Trophoblast cell (in vitro differentiated cells and primary cell): Measurements from ENCODE around the gene NFAT5. TPM values are rescaled to one million over a fixed set of nuclear protein-coding genes. Genes with fewer than 3 reads are reported as not detected.
"Not testable (repeated sequence)": the region's sequence is repeated elsewhere in the genome, so short reads cannot be mapped to it uniquely, and the experiment has no call there.

Experiments used
- DNase-seq, 2 donors: peaks; one replicate each; pipeline ENCODE4 v3.0.0-alpha.2; 2016
- H2AFZ ChIP-seq: 2 replicates; pipeline ENCODE4 v1.6.1; 2013; ENCODE audit warnings: low read length, moderate library complexity, mild to moderate bottlenecking; ENCODE audit not compliant: insufficient read depth, poor library complexity
- H2AK5ac ChIP-seq: 2 replicates; pipeline ENCODE4 v1.6.1; 2013; ENCODE audit warnings: mild to moderate bottlenecking, low read length
- H2BK120ac ChIP-seq: 2 replicates; pipeline ENCODE4 v1.6.1; 2013; ENCODE audit warnings: low read length, mild to moderate bottlenecking, moderate library complexity; ENCODE audit not compliant: insufficient read depth, poor library complexity
- H2BK12ac ChIP-seq: 2 replicates; pipeline ENCODE4 v1.6.1; 2013; ENCODE audit warnings: mild to moderate bottlenecking, low read length, moderate library complexity
- H2BK5ac ChIP-seq: 2 replicates; pipeline ENCODE4 v1.6.1; 2013; ENCODE audit warnings: low read length, low read depth, moderate library complexity, mild to moderate bottlenecking; ENCODE audit not compliant: poor library complexity
- H3K14ac ChIP-seq: 2 replicates; pipeline ENCODE4 v1.6.1; 2013; ENCODE audit warnings: mild to moderate bottlenecking, low read length
- H3K18ac ChIP-seq: 2 replicates; pipeline ENCODE4 v1.6.1; 2013; ENCODE audit warnings: mild to moderate bottlenecking, low read length
- H3K23ac ChIP-seq: 2 replicates; pipeline ENCODE4 v1.6.1; 2013; ENCODE audit warnings: low read length
- H3K27ac ChIP-seq: 2 replicates; pipeline ENCODE4 v1.5.1; 2013; ENCODE audit warnings: low read depth, mild to moderate bottlenecking, inconsistent platforms, low read length, moderate library complexity
- H3K27me3 ChIP-seq: 2 replicates; pipeline ENCODE4 v1.6.1; 2013; ENCODE audit warnings: inconsistent platforms, mild to moderate bottlenecking, low read length, moderate library complexity; ENCODE audit not compliant: insufficient read depth
- H3K36me3 ChIP-seq, 2 experiments: 1 replicate in 1 of 2; 2 replicates in 1 of 2; pipeline ENCODE4 v1.6.1; 2013; ENCODE audit warnings: low read length in 2 of 2, mild to moderate bottlenecking in 2 of 2, moderate library complexity in 1 of 2; ENCODE audit not compliant: insufficient read depth in 2 of 2, control insufficient read depth in 1 of 2
- H3K4ac ChIP-seq: 2 replicates; pipeline ENCODE4 v1.6.1; 2013; ENCODE audit warnings: low read depth, mild to moderate bottlenecking, low read length, moderate library complexity
- H3K4me1 ChIP-seq, 2 experiments: 1 replicate in 1 of 2; 2 replicates in 1 of 2; pipeline ENCODE4 v1.6.1; 2013; ENCODE audit warnings: low read length in 2 of 2, mild to moderate bottlenecking in 2 of 2, moderate library complexity in 1 of 2; ENCODE audit not compliant: insufficient read depth in 2 of 2, control insufficient read depth in 1 of 2
- H3K4me2 ChIP-seq: 2 replicates; pipeline ENCODE4 v1.6.1; 2013; ENCODE audit warnings: inconsistent platforms, mild to moderate bottlenecking, low read length, moderate library complexity
- H3K4me3 ChIP-seq: 2 replicates; pipeline ENCODE4 v1.5.1; 2013; ENCODE audit warnings: mild to moderate bottlenecking, low read depth, low read length, inconsistent platforms
- H3K79me1 ChIP-seq: one replicate; pipeline ENCODE4 v1.6.1; 2013; ENCODE audit warnings: low read length
- H3K79me2 ChIP-seq: 2 replicates; pipeline ENCODE4 v1.6.1; 2013; ENCODE audit warnings: low read length, mild to moderate bottlenecking; ENCODE audit not compliant: control insufficient read depth, insufficient read depth, poor library complexity
- H3K9ac ChIP-seq: 2 replicates; pipeline ENCODE4 v1.6.1; 2013; ENCODE audit warnings: mild to moderate bottlenecking, low read length
- H3K9me3 ChIP-seq: 2 replicates; pipeline ENCODE4 v1.6.1; 2013; ENCODE audit warnings: low read depth, mild to moderate bottlenecking, control low read depth, inconsistent platforms, low read length; ENCODE audit not compliant: insufficient read depth
- H4K12ac ChIP-seq: 2 replicates; pipeline ENCODE4 v1.6.1; 2013; ENCODE audit warnings: low read depth, mild to moderate bottlenecking, low read length, moderate library complexity
- H4K8ac ChIP-seq: 2 replicates; pipeline ENCODE4 v1.6.1; 2013; ENCODE audit warnings: low read depth, mild to moderate bottlenecking, low read length, moderate library complexity
- H4K91ac ChIP-seq: one replicate; pipeline ENCODE4 v1.6.1; 2013; ENCODE audit warnings: low read depth, mild to moderate bottlenecking, low read length, moderate library complexity
- WGBS: extraction: QIAGEN DNeasy Blood & Tissue Kit; methylation state at CpG from one replicate; pipeline ENCODE4 v1.1.7; 2013; ENCODE audit warnings: missing lambda C conversion rate; ENCODE audit not compliant: insufficient read length, insufficient coverage; ENCODE audit errors: extremely low coverage; 5-methylcytosine and 5-hydroxymethylcytosine counted together
- polyA plus RNA-seq: library from polyadenylated mRNA; stranded (reverse); fragments of 200-250 nt; gene quantifications from 2 replicates; pipeline ENCODE4 v1.2.3, GENCODE V29; 2013

NFAT5 gene
- polyA plus RNA-seq = 26.0 and 26.1 TPM in 2 replicates

- Histone ChIP-seq H4K12ac (peak within 1 kb of the TSS; percentile 91), H3K4me1 (peaks cover 2 to 5% of the 10 kb centered on the region in 2 experiments)
These were observed at the start of gene NFAT5 for GRCh38 chr16:69565671-69566239. Gene NFAT5, plus strand, starts transcription at chr16:69565966. Its CDS starts 336 bp downstream, at chr16:69566302.

GRCh38 chr16:69517914-69518313, 47.9 kb upstream of the NFAT5 start:
- H3K79me2 ChIP-seq, H3K4me2 ChIP-seq, DNase-seq, H2AFZ ChIP-seq, H3K27me3 ChIP-seq, H4K91ac ChIP-seq, H4K8ac ChIP-seq, H3K18ac ChIP-seq, H2AK5ac ChIP-seq, H3K9ac ChIP-seq, H4K12ac ChIP-seq, H2BK120ac ChIP-seq, H3K4ac ChIP-seq, H2BK12ac ChIP-seq, H3K4me1 ChIP-seq, H3K27ac ChIP-seq, H3K79me1 ChIP-seq, H3K36me3 ChIP-seq, H3K4me3 ChIP-seq, H3K14ac ChIP-seq, H3K9me3 ChIP-seq, H2BK5ac ChIP-seq, H3K23ac ChIP-seq: not testable (repeated sequence)
- WGBS = no CpG with 5 or more reads among the region's 6 CpGs

More at GRCh38 chr16:69565671-69566239, at the start of gene NFAT5:
- no CpG with 5 or more reads among the region's 60 CpGs for whole genome bisulfite sequencing
- peak within 1 kb of the TSS; percentile 100 for H3K14ac ChIP-seq
- peak within 1 kb of the TSS; percentile 100 for H3K4me3 ChIP-seq
- peak within 1 kb of the TSS; percentile 100 for H3K27ac ChIP-seq
- peak within 1 kb of the TSS; percentile 83 for H2AK5ac ChIP-seq
- H3K79me2 ChIP-seq = peaks cover 18% of the 10 kb centered on the region
- H3K23ac ChIP-seq = peak within 1 kb of the TSS; percentile 83
- peak within 1 kb of the TSS; percentile 100 for H2BK5ac ChIP-seq
- peak within 1 kb of the TSS; percentile 77 for H2BK12ac ChIP-seq
- H4K8ac ChIP-seq = peak within 1 kb of the TSS; percentile 97
- peak within 1 kb of the TSS; percentile 99 for H2AFZ ChIP-seq
- H3K27me3 ChIP-seq = no peaks in the 10 kb centered on the region
- peak within 1 kb of the TSS; percentile 100 for H3K9ac ChIP-seq
- peak within 1 kb of the TSS; percentile 98 for H4K91ac ChIP-seq
- peak within 1 kb of the TSS; percentile 96 for H2BK120ac ChIP-seq
- H3K36me3 ChIP-seq = no peaks in the 10 kb centered on the region
- H3K79me1 ChIP-seq = peaks cover 16% of the 10 kb centered on the region
- peak within 1 kb of the TSS; percentile 99 for H3K4me2 ChIP-seq
- H3K9me3 ChIP-seq = no peaks in the 10 kb centered on the region
- peak; percentile 75 to 92 for DNase-seq
- H3K4ac ChIP-seq = peak within 1 kb of the TSS; percentile 87
- H3K18ac ChIP-seq = peak within 1 kb of the TSS; percentile 99

GRCh38 chr16:69520413-69520799, 45.4 kb upstream of the NFAT5 start:
- Histone ChIP-seq H3K4me3 (no peak overlapping the region), H3K27me3 (no peaks in the 10 kb centered on the region), H2BK5ac (no peak overlapping the region), H3K18ac (no peak overlapping the region), H2BK120ac (no peak overlapping the region), H3K9me3 (no peaks in the 10 kb centered on the region), H3K36me3 (no peaks in the 10 kb centered on the region), H3K27ac (no peak overlapping the region), H3K4ac (no peak overlapping the region), H3K14ac (no peak overlapping the region), H3K79me2 (no peaks in the 10 kb centered on the region), H3K79me1 (no peaks in the 10 kb centered on the region), H4K91ac (no peak overlapping the region), H4K8ac (no peak overlapping the region), H3K23ac (no peak overlapping the region), H3K9ac (no peak overlapping the region), H2AK5ac (no peak overlapping the region), H2BK12ac (no peak overlapping the region), H2AFZ (no peak overlapping the region), H4K12ac (no peak overlapping the region), H3K4me1 (no peaks in the 10 kb centered on the region), H3K4me2 (no peak overlapping the region)
- DNase-seq = no peak
- WGBS = no CpG with 5 or more reads among the region's 4 CpGs

- no CpG with 5 or more reads among the region's 3 CpGs for WGBS
- H3K79me2 ChIP-seq = no peaks in the 10 kb centered on the region
- no peak overlapping the region for H3K23ac ChIP-seq
- no peak overlapping the region for H3K4ac ChIP-seq
- H2BK120ac ChIP-seq = peak overlapping the region; percentile 23
- H3K27ac ChIP-seq = no peak overlapping the region
- H3K9me3 ChIP-seq = no peaks in the 10 kb centered on the region
- no peak overlapping the region for H4K91ac ChIP-seq
- H3K9ac ChIP-seq = no peak overlapping the region
- H2AK5ac ChIP-seq = no peak overlapping the region
- H4K12ac ChIP-seq = no peak overlapping the region
- H3K4me3 ChIP-seq = no peak overlapping the region
- H2AFZ ChIP-seq = no peak overlapping the region
- H3K4me1 ChIP-seq = no peaks in the 10 kb centered on the region
- no peak overlapping the region for H2BK12ac ChIP-seq
- H2BK5ac ChIP-seq = no peak overlapping the region
- DNase-seq = no peak
- H3K79me1 ChIP-seq = no peaks in the 10 kb centered on the region
- no peaks in the 10 kb centered on the region for H3K27me3 ChIP-seq
- H3K36me3 ChIP-seq = no peaks in the 10 kb centered on the region
- H3K18ac ChIP-seq = no peak overlapping the region
- H4K8ac ChIP-seq = no peak overlapping the region
- no peak overlapping the region for H3K4me2 ChIP-seq
- H3K14ac ChIP-seq = no peak overlapping the region
These were observed 44.8 kb upstream of the NFAT5 start for GRCh38 chr16:69520800-69521602.
